HepG2 (cell line): ENCODE data around the gene IL11RA. TPM values are rescaled to one million over a fixed set of nuclear protein-coding genes. Genes with fewer than 3 reads are reported as not detected.
A peak's percentile ranks its signal among the peaks of the same experiment; 100 is the strongest.

Source experiments
- AHDC1 ChIP-seq: sonication (generic); formaldehyde crosslinking; IDR thresholded peaks from 2 replicates; pipeline ENCODE4 v1.5.1; 2020; ENCODE audit warnings: mild to moderate bottlenecking, missing genetic modification reagents, borderline replicate concordance
- CEBPG ChIP-seq: IDR thresholded peaks from 2 replicates; pipeline ENCODE4 v1.6.1; 2016
- E2F1 ChIP-seq: sonication (generic); formaldehyde crosslinking; IDR thresholded peaks from 2 replicates; pipeline ENCODE4 v1.5.0; 2020; ENCODE audit warnings: missing genetic modification reagents
- ELF1 ChIP-seq: sonication (generic); formaldehyde crosslinking; IDR thresholded peaks from 2 replicates; pipeline ENCODE4 v1.4.0; 2020; ENCODE audit warnings: missing genetic modification reagents
- GATAD2A ChIP-seq: IDR thresholded peaks from 2 replicates; pipeline ENCODE4 v1.6.1; 2016
- MTA1 ChIP-seq: sonication (generic); formaldehyde crosslinking; IDR thresholded peaks from 2 replicates; pipeline ENCODE4 v1.4.0; 2020; ENCODE audit warnings: missing genetic modification reagents, mild to moderate bottlenecking, borderline replicate concordance
- NONO ChIP-seq, 2 experiments: fragments of 450-650 bp in 1 of 2; sonication (generic) in 1 of 2; formaldehyde crosslinking in 1 of 2; IDR thresholded peaks in 1 of 2; conservative IDR thresholded peaks in 1 of 2; 2 replicates each; pipeline versions ENCODE4 v1.6.1 to v1.8.0; 2017 to 2022; ENCODE audit warnings: mild to moderate bottlenecking in 1 of 2, missing genetic modification reagents in 1 of 2, moderate library complexity in 1 of 2
- ZNF280D ChIP-seq: sonication (generic); formaldehyde crosslinking; IDR thresholded peaks from 2 replicates; pipeline ENCODE4 v1.5.1; 2020; ENCODE audit warnings: mild to moderate bottlenecking, missing genetic modification reagents
- ZNF670 ChIP-seq: sonication (generic); formaldehyde crosslinking; IDR thresholded peaks from 2 replicates; pipeline ENCODE4 v1.8.0; 2022; ENCODE audit warnings: mild to moderate bottlenecking, missing genetic modification reagents, borderline replicate concordance
- polyA plus RNA-seq, 8 experiments: library from polyadenylated mRNA; depleted of rRNA in 3 of 8; stranded (reverse) in 7 of 8; unstranded in 1 of 8; fragments of >200 nt; fragmentation: Illumina TruSeq in 4 of 8; extraction: Trizol in 4 of 8; gene quantifications; 2 replicates each; pipeline versions ENCODE4 v1.2.1 to v1.2.3, GENCODE V29; 2011 to 2016; ENCODE audit warnings: low read depth in 4 of 8, missing spikeins in 1 of 8, mixed read lengths in 1 of 8; ENCODE audit not compliant: insufficient read depth in 1 of 8
- total RNA-seq, 5 experiments: library from RNA; depleted of rRNA; stranded (reverse); fragments of >200 nt; fragmentation: Illumina TruSeq; extraction: Trizol; gene quantifications; 2 replicates each; pipeline ENCODE4 v1.2.3, GENCODE V29; 2016; ENCODE audit warnings: low read depth in 1 of 5
- TF ChIP-seq, protein P1 (sequence below): sonication (generic); formaldehyde crosslinking; IDR thresholded peaks from 2 replicates; pipeline ENCODE4 v1.4.0; 2020; ENCODE audit warnings: mild to moderate bottlenecking, missing genetic modification reagents

The IL11RA gene
- total and polyA plus RNA-seq, 2 of the 13 experiments (the other 11 are each of a cell fraction or from before 2014, with no cell fraction given), result 2.0 to 4.2 TPM

DNA sequence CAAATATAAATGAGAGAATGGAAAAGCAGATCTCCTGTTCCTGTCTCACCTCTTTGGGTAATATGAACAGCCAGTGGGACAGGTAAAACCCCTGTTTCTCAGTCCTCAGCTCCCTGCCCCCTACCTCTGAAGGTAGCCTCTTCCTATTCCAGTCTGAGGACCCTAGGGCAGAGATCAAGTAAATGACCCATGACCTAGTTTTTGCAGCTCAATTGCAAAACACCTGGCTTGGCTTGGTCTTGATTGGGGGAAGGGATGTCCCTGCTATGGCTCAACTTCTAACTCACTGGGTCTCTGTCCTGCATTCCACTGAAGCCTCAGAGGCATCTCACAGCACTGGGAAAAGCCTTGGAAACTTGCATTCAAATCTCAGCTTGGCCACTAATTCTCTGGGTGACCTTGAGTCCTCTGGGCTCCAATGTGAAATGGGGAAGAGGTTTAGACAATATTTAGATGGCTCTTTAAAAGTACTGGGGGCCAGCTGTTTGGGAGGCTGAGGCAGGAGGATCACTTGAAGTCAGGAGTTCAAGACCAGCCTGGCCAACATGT lies 7.1 kb upstream of the IL11RA start (continued):
- TF ChIP-seq, protein P1, sequence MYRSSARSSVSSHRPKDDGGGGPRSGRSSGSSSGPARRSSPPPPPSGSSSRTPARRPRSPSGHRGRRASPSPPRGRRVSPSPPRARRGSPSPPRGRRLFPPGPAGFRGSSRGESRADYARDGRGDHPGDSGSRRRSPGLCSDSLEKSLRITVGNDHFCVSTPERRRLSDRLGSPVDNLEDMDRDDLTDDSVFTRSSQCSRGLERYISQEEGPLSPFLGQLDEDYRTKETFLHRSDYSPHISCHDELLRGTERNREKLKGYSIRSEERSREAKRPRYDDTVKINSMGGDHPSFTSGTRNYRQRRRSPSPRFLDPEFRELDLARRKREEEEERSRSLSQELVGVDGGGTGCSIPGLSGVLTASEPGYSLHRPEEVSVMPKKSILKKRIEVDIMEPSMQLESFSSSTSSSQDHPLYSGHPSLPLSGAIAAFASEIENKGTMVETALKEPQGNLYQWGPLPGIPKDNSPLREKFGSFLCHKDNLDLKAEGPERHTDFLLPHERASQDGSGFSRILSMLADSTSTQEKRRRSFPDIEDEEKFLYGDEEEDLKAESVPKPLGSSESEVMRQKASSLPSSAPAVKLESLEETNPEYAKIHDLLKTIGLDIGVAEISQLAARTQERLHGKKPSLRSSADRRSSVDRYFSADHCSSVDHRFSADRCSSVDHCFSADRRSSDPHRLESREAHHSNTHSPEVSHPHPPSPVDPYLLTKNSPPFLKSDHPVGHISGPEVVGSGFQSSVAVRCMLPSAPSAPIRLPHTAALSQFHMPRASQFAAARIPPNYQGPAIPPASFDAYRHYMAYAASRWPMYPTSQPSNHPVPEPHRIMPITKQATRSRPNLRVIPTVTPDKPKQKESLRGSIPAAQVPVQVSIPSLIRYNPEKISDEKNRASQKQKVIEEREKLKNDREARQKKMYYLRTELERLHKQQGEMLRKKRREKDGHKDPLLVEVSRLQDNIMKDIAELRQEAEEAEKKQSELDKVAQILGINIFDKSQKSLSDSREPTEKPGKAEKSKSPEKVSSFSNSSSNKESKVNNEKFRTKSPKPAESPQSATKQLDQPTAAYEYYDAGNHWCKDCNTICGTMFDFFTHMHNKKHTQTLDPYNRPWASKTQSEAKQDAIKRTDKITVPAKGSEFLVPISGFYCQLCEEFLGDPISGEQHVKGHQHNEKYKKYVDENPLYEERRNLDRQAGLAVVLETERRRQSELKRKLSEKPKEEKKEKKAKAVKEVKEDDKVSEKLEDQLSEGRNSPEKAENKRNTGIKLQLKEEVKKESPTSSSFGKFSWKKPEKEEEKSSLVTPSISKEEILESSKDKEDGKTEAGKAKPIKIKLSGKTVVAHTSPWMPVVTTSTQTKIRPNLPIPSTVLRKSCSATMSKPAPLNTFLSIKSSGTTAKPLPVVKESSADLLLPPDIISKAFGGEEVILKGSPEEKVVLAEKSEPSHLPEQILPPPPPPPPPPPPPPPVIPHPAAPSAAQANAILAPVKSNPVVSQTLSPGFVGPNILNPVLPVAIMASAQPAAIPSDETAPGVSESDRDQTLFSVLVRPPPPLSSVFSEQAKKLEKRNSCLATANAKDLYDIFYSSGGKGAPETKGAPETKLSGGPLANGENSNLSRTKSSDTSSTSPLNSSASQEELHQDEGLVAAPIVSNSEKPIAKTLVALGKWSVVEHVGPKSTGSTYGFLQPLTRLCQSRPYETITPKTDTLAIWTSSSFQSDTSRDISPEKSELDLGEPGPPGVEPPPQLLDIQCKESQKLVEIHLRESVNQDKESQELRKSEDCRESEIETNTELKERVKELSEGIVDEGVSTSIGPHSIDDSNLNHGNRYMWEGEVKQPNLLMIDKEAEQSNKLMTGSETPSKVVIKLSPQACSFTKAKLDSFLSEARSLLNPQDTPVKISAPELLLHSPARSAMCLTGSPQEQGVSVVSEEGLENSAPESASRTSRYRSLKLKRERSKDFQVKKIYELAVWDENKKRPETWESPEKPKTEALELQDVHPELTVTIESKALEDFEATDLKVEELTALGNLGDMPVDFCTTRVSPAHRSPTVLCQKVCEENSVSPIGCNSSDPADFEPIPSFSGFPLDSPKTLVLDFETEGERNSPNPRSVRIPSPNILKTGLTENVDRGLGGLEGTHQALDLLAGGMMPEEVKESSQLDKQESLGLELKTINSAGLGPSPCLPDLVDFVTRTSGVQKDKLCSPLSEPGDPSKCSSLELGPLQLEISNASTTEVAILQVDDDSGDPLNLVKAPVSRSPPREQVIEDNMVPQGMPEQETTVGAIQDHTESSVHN (CRISPR knock-in tag), result peak; percentile 66; the same call in 1 of the 2 replicates
- no peak for TF ChIP-seq NONO (IDR thresholded peaks at IDR 0.05)
- TF ChIP-seq NONO (CRISPR knock-in tag; conservative IDR thresholded peaks at IDR 0.05), result peak; percentile 36; the same call in 1 of the 2 replicates
- TF ChIP-seq CEBPG (CRISPR knock-in tag), result peak; percentile 93
- TF ChIP-seq ZNF280D, result 0 out of 2 replicates have a peak, but pooled peaks have one; percentile 1
- TF ChIP-seq GATAD2A, result peak; percentile 88
- TF ChIP-seq AHDC1 (CRISPR knock-in tag), result peak; percentile 63; the same call in 1 of the 2 replicates
- peak; percentile 49 for TF ChIP-seq ELF1 (CRISPR knock-in tag)
- peak; percentile 36; the same call in 1 of the 2 replicates for TF ChIP-seq MTA1 (CRISPR knock-in tag)
- no peak for TF ChIP-seq E2F1 (CRISPR knock-in tag)
- peak; percentile 63; the same call in 1 of the 2 replicates for TF ChIP-seq ZNF670 (CRISPR knock-in tag)
